Muscle layer of duodenum (tissue), 2 donors: ENCODE measurements around the gene RRBP1.

Experiments
- H3K27ac ChIP-seq: one replicate; pipeline ENCODE4 v1.7.0; 2013; ENCODE audit warnings: mild to moderate bottlenecking, low read length
- H3K27me3 ChIP-seq: one replicate; pipeline ENCODE4 v1.7.0; 2013; ENCODE audit warnings: low read depth, mild to moderate bottlenecking, control low read depth, low read length
- H3K36me3 ChIP-seq, 2 donors: one replicate each; pipeline ENCODE4 v1.7.0; 2013; ENCODE audit warnings: low read length in 2 of 2, control low read depth in 1 of 2, mild to moderate bottlenecking in 1 of 2; ENCODE audit not compliant: insufficient read depth in 2 of 2, control insufficient read depth in 1 of 2
- H3K4me1 ChIP-seq, 2 donors: one replicate each; pipeline ENCODE4 v1.7.0; 2013; ENCODE audit warnings: low read length in 2 of 2, mild to moderate bottlenecking in 2 of 2, control low read depth in 1 of 2, moderate library complexity in 1 of 2; ENCODE audit not compliant: insufficient read depth in 2 of 2, control insufficient read depth in 1 of 2
- H3K4me3 ChIP-seq, 2 donors: one replicate each; pipeline ENCODE4 v1.7.0; 2013; ENCODE audit warnings: low read length in 2 of 2, low read depth in 1 of 2, mild to moderate bottlenecking in 1 of 2
- H3K9me3 ChIP-seq, 2 donors: one replicate each; pipeline ENCODE4 v1.7.0; 2013; ENCODE audit warnings: low read length in 2 of 2, control low read depth in 1 of 2, mild to moderate bottlenecking in 1 of 2; ENCODE audit not compliant: control insufficient read depth in 1 of 2
- donor health status: healthy.

The RRBP1 gene

DNA sequence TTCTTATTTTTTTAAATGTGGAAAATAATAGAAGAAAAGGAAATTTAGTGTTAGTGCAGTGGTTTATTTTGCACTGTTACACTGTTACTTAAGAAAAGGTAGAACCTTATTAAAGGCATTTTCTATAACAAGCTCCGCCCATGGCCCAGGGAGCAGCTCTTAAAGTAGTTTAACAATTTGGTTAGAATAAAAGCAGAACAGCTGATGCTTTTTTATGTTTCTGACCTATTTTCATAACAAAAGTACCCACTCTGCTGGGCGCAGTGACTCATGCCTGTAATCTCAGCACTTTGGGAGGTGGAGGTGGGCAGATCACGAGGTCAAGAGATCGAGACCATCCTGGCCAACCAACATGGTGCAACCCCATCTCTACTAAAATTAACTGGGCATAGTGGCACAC, 79.5 kb downstream of the RRBP1 start:
- H3K4me1 ChIP-seq: peaks cover 3 to 84% of the 10 kb centered on the region in 2 donors
- peaks cover 15 to 20% of the 10 kb centered on the region in 2 donors for H3K36me3 ChIP-seq
- H3K9me3 ChIP-seq: no peaks in the 10 kb centered on the region
- no peak overlapping the region for H3K4me3 ChIP-seq
- H3K27me3 ChIP-seq: no peaks in the 10 kb centered on the region
- H3K27ac ChIP-seq: no peak overlapping the region

DNA sequence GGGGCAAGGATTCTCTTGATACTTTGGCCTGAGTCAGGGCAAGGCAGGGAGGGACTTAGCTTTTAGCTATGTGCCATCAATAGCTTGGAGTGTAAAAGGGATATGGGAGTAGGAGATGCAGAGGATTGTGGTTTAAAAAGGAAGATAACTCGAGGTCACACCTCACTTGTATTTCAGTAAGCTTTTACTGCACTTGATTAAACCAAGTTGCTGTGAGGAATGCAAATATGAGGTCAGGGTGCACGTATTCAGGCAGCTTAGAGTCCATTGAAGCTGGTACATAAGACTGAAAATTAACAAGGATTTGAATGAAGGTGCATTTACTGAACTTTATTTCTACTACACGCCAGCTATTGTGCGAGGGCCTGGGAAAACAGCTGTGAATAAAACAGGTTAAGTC, 80.1 kb downstream of the RRBP1 start:
- no peak overlapping the region for H3K4me3 ChIP-seq
- peaks cover 3 to 89% of the 10 kb centered on the region in 2 donors for H3K4me1 ChIP-seq
- no peaks in the 10 kb centered on the region for H3K27me3 ChIP-seq
- peaks cover 15 to 18% of the 10 kb centered on the region in 2 donors for H3K36me3 ChIP-seq
- H3K9me3 ChIP-seq: no peaks in the 10 kb centered on the region
- no peak overlapping the region for H3K27ac ChIP-seq

DNA sequence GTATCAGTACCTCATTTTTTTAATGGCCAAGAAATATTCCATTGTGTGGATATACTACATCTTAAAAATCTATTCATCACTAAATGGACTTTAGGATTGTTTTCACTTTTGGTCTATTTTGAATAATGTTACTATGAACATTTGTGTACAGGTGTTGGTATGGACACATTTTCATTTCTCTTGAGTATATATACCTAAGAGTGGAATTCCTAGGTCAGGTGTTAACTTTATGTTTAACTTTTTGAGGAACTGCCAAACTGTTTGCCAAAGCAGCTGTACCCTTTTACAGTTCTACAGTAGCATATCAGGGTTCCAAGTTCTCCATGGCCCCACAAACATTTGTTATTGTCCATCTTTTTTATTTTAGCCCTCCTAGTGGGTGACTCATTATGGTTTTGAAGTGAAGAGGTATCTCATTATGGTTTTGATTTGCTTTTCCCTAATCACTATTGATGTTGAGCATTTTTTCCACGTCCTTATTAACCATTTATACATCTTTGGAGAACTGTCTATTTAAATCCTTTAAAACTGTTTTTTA, 84.0 kb downstream of the RRBP1 start:
- H3K27ac ChIP-seq: no peak overlapping the region
- peaks cover 2 to 3% of the 10 kb centered on the region in 2 donors for H3K36me3 ChIP-seq
- H3K4me1 ChIP-seq: peaks cover 4 to 91% of the 10 kb centered on the region in 2 donors
- no peaks in the 10 kb centered on the region for H3K9me3 ChIP-seq
- H3K4me3 ChIP-seq: no peak overlapping the region
- no peaks in the 10 kb centered on the region for H3K27me3 ChIP-seq

DNA sequence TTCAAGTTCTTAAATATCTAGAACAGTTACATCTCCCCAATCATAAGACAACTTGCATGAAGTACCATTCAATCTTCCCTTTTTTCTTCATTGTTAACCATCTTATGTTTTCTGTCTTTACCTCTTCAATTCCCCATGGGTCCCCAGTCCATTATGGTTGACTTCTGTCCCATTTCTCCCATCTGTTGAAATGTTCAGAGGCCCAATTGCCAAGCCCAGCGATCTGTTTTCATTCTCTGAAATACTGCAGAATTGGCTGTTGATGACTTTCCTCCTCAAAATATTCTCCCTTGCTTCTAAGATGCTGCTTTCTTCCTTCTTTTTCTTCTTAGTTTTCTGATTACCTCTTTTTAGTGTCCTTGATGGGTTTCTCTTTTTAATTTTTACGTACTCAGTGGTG, 86.2 kb downstream of the RRBP1 start:
- Histone ChIP-seq H3K27ac (no peak overlapping the region), H3K36me3 (no peaks in the 10 kb centered on the region), H3K9me3 (no peaks in the 10 kb centered on the region), H3K4me3 (no peak overlapping the region), H3K27me3 (no peaks in the 10 kb centered on the region), H3K4me1 (peaks cover 4 to 80% of the 10 kb centered on the region in 2 donors)

DNA sequence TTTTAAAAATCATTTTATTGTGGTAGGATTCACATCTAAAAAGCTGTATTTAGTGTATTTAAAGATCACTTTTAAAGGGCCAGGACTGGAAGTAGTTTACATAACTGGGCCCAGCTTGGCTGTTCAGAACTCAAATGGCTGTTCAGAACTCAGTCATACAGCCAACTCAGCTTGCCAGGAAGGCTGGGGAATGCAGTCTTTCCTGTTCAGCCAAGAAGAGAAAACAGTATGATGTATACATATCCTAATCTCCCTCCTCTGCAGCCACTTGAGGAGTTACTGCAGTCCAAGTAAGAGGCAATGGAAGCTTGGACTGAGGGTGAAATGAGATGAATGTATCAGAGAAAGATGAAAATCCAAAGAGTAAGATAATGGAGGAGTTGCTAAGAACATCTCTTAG, 87.6 kb downstream of the RRBP1 start:
- H3K4me3 ChIP-seq: peak overlapping the region in 1 of 2 donors; percentile 6
- no peaks in the 10 kb centered on the region for H3K9me3 ChIP-seq
- H3K27ac ChIP-seq: peak overlapping the region; percentile 19
- peaks cover 4 to 79% of the 10 kb centered on the region in 2 donors for H3K4me1 ChIP-seq
- H3K36me3 ChIP-seq: no peaks in the 10 kb centered on the region
- no peaks in the 10 kb centered on the region for H3K27me3 ChIP-seq

DNA sequence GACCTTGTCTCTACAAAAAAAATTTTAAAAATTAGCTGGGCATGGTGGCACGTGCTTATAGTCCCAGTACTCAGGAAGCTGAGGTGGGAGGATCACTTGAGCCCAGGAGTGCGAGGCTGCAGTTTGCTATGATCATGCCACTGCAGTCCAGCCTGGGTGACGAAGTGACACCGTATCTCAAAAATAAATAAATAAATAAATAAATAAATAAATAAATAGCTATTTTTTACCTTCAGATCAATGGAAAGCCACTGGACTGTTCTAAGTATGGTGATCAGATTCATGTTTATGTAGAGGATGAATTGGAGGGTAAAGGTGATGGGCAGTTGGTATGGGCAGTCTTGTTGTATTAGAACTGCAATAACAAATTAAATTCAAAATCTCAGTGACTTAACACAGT, 88.1 kb downstream of the RRBP1 start:
- Histone ChIP-seq H3K9me3 (no peaks in the 10 kb centered on the region), H3K27me3 (no peaks in the 10 kb centered on the region), H3K36me3 (no peaks in the 10 kb centered on the region), H3K27ac (peak overlapping the region; percentile 19), H3K4me3 (no peak overlapping the region), H3K4me1 (peaks cover 4 to 74% of the 10 kb centered on the region in 2 donors)

DNA sequence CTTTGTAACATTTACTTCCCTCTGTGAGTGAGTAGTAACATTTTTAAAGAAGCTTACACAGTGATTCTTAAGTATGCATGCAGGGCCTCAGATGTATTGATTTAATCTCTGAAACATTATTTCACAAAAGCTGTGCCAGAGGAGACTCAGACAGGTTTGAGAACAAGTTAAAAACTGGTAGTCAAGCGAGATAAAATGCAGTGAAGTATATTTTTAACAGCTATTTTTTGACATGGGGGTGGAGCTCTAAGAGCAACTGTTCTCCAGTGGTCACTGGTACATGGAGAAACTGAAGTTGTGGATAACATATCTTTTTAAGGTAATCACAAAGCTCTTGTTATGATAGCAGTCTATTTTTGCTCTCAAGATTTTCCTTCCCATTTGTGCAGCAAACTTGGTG, 91.8 kb downstream of the RRBP1 start:
- no peak overlapping the region for H3K4me3 ChIP-seq
- H3K36me3 ChIP-seq: peaks cover 0 to 4% of the 10 kb centered on the region in 2 donors
- H3K4me1 ChIP-seq: peaks cover 11 to 58% of the 10 kb centered on the region in 2 donors
- no peaks in the 10 kb centered on the region for H3K27me3 ChIP-seq
- no peaks in the 10 kb centered on the region for H3K9me3 ChIP-seq
- H3K27ac ChIP-seq: no peak overlapping the region

DNA sequence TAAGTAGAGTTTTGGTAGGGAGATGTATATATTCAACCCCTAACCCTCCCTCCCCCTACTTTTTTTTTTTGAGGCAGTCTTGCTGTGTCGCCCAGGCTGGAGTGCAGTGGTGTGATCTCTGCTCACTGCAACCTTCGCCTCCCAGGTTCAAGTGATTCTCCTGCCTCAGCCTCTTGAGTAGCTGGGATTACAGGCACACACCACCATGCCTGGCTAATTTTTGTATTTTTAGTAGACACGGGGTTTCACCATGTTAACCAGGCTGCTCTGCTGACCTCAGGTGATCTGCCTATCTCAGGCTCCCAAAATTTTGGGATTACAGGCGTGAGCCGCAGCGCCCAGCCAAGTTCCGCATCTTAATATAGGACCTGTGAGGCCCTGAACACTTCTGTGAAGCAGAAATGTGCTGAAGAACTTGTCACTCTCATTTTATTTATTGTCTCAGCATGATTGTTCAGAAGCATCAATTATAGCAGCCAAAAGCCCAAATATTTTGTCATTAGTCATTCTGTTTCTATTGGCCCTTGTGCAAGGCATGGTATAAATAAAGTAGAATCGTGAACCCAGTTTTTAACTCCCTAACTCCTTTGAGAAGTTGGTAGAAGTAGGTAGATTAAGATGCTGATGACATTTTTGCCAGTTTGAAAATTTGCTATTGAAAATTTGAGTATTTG, 92.7 kb downstream of the RRBP1 start:
- H3K4me1 ChIP-seq: peaks cover 6 to 58% of the 10 kb centered on the region in 2 donors
- H3K36me3 ChIP-seq: peaks cover 0 to 4% of the 10 kb centered on the region in 2 donors
- H3K9me3 ChIP-seq: no peaks in the 10 kb centered on the region
- H3K4me3 ChIP-seq: peak overlapping the region in 1 of 2 donors; percentile 31
- H3K27ac ChIP-seq: no peak overlapping the region
- H3K27me3 ChIP-seq: no peaks in the 10 kb centered on the region

DNA sequence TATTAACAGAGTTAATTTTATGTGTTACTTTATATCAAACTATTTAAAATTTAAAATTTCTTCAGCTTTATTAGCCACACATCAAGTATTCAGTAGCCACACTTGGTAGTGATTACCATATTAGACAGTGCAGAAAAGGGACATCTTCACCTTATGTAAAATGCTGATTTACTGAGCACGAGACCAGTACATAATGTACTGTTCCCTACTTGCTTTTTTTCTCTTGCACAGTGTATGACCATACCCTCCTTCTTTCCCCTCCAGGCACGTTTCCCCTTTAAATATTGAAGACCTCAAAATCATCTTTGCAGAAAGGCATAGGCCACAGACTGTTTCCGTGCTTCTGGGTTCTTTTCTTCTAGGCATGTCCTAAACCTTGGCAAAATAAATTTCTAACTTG, 94.2 kb downstream of the RRBP1 start:
- H3K27me3 ChIP-seq: no peaks in the 10 kb centered on the region
- no peak overlapping the region for H3K4me3 ChIP-seq
- H3K27ac ChIP-seq: no peak overlapping the region
- peaks cover 0 to 7% of the 10 kb centered on the region in 2 donors for H3K36me3 ChIP-seq
- H3K9me3 ChIP-seq: no peaks in the 10 kb centered on the region
- peaks cover 6 to 60% of the 10 kb centered on the region in 2 donors for H3K4me1 ChIP-seq

DNA sequence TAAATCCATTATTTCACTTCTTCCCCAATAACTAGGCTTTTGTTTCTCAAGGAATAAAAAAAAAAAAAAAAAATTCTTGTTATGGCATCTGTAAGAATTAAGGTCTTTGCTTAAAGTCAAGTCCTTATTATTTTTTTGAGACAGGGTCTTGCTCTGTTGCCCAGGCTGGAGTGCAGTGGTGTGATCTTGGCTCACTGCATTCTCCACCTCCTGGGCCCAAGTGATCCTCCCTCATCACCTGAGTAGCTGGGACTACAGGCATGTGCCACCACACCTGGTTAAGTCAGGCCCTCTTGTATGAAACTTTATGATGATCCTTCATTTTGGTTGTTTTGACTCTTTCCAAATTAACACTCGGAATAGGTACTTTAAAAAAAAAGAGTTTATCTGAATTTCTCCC, 94.9 kb downstream of the RRBP1 start:
- Histone ChIP-seq H3K27ac (no peak overlapping the region), H3K27me3 (no peaks in the 10 kb centered on the region), H3K9me3 (no peaks in the 10 kb centered on the region), H3K4me3 (no peak overlapping the region), H3K4me1 (peaks cover 6 to 60% of the 10 kb centered on the region in 2 donors), H3K36me3 (peaks cover 0 to 8% of the 10 kb centered on the region in 2 donors)

DNA sequence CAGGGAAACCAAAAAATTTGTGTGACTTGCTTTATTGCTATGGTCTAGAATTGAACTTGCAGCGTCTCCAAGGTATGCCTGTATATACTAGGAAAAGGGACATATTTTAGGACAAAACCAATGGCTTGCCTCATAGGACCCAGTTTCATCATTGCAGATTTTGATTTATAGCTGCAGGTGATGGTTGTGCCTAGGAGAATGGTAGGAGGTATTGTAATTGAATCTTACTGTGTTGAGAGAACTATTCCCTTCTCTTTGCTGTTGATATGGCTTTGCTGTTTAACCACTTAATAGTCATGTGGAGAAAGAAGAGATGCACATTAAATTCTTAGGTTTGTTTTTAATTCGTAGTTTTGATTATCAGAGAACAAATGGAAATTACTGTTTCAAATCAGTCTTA, 95.8 kb downstream of the RRBP1 start:
- H3K27ac ChIP-seq: peak overlapping the region; percentile 31
- H3K4me1 ChIP-seq: peaks cover 6 to 57% of the 10 kb centered on the region in 2 donors
- peak overlapping the region; percentile 16 to 17 for H3K4me3 ChIP-seq

DNA sequence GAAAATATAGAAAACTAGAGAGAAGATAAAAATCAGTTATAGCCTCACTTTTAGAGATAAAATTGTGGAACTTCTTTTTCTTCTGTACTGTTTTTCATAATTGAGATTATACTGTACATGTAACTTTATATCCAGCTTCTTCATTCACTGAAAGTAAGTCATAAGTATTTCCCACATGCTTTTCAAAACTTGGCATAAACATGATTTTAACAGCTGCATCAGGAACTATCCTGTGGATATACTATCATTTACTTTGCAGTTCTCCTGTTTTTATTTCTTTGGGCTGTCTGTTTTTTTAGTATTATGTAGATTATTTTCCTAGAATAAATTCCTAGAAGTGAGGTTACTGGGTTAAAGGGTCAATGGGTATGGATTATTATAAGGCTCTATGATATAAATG, 97.4 kb downstream of the RRBP1 start:
- H3K27me3 ChIP-seq: no peaks in the 10 kb centered on the region

More for the DNA sequence above, 95.8 kb downstream of the RRBP1 start:
- peaks cover 0 to 8% of the 10 kb centered on the region in 2 donors for H3K36me3 ChIP-seq
- no peaks in the 10 kb centered on the region for H3K27me3 ChIP-seq
- no peaks in the 10 kb centered on the region for H3K9me3 ChIP-seq

More for the DNA sequence above, 97.4 kb downstream of the RRBP1 start:
- H3K4me1 ChIP-seq: peaks cover 12 to 60% of the 10 kb centered on the region in 2 donors
- no peak overlapping the region for H3K27ac ChIP-seq
- H3K36me3 ChIP-seq: peaks cover 0 to 8% of the 10 kb centered on the region in 2 donors
- H3K4me3 ChIP-seq: no peak overlapping the region
- no peaks in the 10 kb centered on the region for H3K9me3 ChIP-seq
